ENCODE results near the gene CMSS1.

The CMSS1 gene

DNA sequence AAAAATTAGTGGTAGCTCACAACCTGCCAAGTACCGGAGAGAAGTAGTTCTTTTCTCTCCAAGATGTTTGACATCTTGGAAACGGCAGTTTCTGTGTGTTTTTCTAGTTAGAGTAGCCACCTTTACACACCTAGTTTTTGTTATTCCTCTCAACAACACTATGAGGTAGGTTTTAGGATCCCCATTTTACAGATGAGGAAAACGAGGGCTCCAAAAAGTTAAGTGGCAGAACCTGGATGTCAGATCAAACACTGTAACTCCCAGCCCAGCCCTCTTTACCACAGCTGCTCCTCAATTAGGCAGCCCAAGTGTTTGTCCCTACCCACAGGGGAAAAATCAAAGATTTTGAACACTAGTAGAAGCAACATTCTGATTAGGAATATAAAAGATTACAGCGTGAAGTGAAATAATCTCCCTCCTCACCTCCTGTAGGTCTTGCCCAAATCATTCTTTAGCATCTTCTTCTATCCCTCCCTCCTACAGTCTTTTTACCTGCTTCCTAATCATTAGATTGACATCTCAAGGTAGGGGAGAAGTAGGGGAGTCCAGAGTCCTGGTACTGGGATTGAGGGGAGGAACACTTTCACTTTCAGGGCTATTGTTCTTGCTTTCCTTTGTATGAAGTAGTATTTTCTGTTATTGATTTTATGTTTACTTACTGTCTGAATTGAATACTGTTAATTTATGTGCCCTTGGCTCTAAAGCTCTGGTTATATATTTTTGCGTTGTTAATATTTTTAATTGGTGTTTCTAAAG is 142.6 kb downstream of the CMSS1 start:
- no peak for DNase-seq (ENCODE audit: low read depth)

DNA sequence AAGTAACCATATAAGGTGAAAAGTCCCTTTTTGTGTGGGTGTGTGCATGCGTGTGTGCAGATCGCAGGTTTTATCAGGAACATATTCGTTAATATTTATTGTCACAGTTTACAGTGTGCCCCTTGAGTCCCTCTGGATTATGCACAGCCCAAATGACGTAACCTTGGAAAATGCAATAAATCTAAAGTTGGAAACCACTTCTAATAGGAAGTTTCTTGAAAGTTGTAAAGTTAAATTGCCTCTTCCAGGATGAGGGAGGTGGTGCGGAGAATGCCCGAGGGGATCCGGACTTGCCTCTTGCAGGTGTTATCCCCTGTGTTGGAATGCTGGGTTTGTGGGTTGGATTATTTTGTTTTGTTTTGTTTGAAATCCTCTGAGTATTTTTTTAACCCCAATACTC is 143.3 kb downstream of the CMSS1 start:
- DNase-seq (ENCODE audit: low read depth) = no peak

DNA sequence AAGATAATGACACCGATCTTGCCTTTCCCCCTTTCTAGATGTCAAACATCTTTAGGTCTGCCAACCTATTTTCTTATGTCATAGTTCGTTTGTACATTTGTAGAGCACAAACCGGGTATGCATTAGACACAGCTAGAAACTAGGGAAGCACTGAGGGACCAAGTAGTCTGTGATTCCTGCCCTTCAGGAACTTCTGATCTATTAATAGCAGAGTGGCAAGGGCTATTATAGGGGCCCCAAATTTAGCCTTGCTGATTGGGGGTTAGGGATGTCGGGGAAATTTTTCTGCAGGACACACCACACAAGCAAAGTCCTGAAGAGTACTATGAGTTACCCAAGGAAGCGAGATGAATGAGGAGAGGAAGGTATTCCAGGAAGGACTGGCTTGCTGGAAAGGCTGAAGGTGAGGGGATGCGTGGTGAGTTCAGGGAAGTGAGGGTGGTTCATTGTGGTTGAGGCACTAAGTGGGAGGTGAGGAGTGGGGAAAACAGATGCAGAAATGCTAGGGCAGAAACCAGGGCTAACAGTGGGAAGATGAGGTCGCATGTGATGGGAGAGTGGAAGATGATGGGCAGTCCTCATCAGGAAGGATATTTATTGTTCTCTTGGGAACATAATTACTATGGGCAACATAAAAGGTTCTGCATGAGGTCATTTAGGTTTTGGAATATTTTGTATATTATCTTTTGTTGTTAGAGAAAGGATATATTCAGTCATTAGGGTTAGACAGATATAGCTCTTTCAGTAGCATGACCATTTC is 144.3 kb downstream of the CMSS1 start:
- no peak for DNase-seq (ENCODE audit: low read depth)

DNA sequence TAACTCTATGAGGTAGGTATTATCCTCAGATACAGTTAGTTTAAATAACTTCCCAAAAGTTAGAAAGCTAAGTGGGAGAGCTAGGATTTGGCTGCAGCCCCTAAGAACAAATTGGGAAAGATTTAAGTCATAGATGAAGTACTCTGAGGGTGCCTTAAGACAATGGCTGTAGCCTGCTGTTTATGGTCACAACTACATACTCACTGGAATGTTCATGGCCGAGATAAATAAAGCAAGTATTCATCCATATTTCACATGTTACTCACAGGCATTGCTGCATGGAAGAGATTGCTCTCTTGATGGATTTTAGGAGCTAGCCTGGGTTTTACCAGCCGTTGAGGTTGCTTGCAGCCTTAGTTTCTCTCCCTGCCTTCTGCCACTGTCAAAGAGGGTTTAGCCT is 145.0 kb downstream of the CMSS1 start:
- DNase-seq (ENCODE audit: low read depth) = no peak

DNA sequence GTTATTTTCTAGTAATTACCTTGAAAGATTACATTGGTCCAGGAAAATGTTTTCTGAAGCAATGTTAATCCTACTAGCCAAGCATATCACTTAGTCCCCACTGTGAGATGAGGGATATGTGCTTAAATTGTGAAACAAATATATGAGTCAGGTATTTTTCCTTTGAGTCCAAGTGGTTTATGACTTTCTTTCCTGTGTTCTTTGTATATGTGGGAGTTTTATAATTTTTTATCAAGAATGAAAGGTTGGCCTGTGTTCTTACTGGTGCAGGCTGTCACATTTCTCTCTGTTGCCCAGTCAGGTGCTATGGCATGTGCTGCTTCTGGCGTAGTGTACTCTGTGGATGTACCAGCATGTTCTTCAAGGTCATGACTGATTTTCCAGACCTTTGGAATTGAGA is 147.4 kb downstream of the CMSS1 start:
- no peak for DNase-seq (ENCODE audit: low read depth)

DNA sequence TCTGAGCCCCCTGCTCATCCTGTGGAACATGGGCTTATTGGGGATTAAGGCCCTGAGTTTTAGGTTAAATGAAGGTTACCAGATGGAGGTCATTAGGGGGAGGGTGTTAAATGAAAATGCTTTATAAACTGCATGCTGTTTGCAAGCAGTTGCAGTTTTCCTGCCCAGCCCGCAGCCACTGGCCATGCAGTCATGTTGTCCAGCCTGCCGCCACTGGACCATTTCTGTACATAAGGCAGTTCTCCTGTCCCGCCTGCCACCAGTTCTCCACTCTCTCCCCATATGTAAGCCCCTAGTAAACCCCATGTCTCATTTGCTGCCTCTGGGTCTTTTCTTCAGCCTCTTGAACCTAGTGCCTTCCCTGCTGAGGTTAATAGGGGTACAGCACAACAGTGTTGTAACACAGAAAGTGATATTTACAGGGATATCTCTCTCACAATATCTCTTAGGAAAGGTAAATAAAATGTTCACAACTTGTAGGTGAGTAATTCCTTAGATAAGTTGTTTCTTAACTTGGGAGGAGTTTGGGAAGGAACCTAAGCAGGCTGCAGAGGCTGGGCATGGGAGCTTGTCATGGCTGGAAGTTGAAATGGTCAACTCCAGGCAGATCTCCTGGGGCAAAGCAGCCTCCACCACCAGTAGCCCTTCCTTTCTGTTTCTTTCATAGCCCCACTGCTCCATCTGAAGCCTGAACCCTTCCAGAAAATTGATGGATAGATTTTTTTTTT is 148.2 kb downstream of the CMSS1 start:
- no peak for DNase-seq (ENCODE audit: low read depth)

DNA sequence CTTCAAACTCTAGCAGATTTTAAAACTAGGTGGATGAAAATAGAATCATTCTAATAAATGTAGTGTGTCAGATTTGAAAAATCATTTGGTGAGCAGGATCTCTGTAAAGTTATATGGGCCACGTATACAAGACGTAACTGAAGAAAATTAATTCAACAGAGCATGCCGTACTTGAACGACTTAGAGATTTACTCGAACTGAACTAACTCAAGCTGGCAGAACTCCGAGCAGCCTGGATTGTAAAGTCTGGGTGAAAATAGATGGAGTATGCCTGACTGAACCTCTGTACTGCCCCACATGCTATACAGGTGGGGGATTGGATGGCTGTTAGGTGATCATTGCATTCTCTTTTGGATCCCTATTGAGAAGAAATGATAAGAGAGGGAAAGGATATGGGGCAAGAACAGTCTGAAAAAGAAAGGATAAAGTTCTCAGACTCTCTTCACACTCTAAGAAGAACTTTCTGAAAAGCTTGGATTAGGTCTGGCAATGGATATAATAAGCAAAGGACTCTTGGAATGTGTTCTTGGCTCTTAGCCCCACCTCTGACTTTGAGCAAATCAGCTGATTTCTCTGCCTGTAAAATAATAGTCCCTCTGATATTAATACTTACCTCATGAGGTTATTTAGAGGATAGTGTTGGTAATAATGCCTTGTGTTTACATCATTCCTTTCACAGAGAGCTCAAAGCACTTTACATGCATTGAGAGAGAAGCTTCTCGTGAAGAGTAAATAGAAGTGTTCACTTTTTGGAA is 149.2 kb downstream of the CMSS1 start:
- peak; percentile 75 for DNase-seq (ENCODE audit: low read depth)

DNA sequence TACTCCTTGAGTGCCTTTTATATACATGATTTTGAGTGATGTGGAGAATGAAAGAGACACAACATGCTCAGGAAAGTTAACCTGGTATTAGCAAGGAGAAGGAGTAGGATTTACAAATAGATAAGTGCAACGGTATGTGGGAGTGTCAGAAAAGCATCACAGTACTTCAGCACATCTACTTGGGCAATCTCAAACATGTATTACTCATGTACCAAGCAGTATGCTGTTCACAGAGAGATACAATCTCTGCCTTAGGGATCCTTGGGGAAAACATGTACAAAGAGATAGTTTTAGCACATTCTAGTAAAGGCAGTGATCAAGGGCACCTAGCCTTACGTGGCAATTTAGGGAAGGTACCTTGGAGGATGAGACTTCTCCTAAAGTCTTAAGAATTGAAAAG is 150.1 kb downstream of the CMSS1 start:
- DNase-seq (ENCODE audit: low read depth) = peak; percentile 51

DNA sequence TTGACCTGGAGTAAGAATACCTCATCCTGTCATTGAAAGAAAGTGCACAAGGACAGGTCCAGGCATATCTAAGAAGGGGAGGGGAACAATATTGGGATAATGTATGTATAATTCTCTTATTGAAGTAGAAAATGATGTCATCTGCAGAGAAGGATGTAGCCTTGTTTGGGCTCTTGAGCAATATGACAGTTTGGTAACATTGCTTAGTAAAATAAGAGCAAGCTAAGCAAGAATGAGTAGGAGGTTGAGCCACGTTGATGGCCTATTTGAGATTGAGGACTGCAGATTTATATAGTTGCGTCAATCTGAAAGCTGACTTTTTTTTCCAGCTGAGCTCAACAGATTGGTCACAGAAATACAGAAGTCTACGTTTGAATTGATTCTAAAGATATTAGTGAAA is 151.5 kb downstream of the CMSS1 start:
- DNase-seq (ENCODE audit: low read depth) = no peak

DNA sequence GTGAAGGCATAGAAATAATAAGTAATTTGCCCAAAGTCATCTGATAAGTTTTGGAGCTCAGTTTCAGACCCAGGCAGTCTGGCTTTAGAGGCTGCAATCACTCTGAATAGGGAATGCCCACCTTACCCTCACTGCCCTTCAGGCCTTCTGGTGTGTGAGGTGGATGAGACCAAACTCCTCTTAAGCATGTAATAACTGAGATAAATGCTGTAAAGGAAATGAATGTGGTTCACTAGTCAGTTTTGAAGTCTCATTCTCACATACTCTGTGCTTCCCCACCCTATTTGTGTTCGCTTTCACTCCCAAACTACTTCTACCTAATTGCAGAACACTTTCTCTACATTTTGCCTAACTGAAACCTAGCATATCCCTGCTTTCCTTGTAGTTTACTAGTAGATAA is 152.5 kb downstream of the CMSS1 start:
- DNase-seq (ENCODE audit: low read depth) = no peak

DNA sequence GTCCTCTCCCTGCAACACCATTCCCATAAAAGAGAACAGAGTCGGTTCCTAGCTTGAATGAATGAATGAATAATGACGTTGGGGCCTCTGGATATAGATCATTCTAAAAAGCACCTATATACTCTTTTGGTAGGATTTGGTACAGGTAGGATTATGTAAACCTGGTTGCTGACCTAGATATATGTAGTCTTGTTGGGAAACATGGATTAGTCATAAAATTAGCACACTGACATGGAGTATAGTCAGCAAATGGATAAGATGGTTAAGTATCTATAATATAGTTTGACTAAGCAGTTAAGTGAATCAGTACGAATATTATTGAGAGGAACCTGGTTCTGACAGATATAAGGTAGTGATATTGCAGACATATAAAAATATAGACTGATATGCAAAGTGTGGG is 154.1 kb downstream of the CMSS1 start:
- DNase-seq (ENCODE audit: low read depth) = no peak

DNA sequence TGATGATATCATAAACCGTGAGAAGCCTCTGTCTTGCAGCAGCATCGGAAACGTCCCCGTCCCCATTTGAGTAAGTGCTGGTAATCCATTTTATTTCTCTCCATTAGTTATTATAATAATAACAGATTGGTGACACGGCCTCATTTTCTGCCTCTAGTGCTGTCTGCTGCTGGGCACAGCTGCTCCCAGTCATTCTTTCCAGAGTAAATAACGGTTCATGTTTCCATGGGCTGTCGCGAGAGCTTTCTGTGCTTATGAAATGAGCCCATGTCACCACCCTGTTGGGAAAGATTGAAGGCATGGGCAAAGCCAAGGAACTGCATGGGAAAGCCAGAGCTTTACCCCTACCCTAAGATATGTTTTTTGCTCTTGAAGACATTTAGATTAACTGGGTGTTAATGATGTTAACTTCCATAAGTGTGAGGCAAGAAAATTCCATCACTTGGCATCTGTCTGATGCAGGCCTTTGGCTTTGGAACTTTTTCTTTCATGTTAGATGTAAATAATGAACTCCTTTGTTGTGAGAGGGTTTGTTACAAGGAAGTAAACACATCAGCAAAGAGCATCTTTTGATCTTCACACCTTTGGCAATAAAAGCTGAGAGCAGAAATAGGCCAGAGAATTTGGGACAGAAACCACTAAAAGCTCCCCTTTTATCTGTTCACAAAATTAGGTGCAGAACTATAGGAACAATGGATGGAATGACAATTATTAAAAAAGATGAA is 154.9 kb downstream of the CMSS1 start:
- DNase-seq (ENCODE audit: low read depth) = no peak

DNA sequence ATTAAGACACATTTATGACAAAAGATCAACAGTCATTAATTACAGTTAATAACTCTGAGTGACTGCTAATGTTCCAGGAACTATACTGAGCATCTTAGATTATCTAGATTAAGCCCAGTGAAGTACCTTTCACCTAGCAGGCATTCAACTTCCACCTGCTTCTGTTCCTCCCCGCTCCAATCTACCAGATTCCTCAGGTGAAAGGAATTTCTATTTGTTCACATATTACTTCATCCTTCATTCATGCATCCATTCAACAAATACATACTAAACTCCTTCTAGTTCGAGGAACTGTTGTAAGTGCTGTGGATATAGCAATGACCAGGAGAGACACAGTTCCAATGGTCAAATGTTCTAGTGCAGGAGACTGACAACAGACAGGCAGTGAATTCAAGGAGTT is 157.3 kb downstream of the CMSS1 start:
- no peak for DNase-seq (ENCODE audit: low read depth)

DNA sequence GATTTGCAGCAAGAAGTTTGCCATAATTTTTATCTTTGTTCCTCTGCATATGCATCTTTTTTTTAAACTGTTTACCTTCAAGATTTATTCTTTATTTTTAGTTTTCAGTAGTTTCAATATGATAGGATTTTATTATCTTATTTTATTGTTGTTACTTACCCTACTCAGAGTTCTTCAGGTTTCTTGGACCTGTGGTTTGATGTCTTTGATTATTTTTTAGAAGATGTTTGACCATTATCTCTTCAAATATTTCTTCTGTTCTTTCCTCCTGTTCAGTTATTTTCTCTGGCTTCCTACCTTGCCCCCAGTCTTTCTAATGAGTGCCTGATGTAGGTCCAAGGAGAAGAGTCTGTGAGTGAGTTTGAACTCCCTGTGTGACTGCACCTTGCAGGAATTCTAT is 158.9 kb downstream of the CMSS1 start:
- DNase-seq (ENCODE audit: low read depth) = no peak

DNA sequence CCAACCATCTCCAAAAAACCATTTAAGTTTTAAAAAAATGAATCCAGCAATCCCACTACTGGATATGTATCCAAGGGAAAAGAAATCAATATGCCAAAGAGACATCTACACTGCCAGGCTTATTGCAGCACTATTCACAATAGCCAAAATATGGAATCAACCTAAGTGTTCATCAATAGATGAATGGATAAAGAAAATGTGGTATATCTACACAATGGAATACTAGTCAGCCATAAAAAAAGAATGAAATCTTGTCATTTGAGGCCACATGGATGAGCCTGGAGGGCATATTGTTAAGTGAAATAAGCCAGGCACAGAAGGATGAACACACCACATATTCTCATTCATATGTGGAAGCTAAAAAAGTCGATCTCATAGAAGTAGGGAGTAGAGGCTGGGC is 160.6 kb downstream of the CMSS1 start:
- DNase-seq (ENCODE audit: low read depth) = no peak

DNA sequence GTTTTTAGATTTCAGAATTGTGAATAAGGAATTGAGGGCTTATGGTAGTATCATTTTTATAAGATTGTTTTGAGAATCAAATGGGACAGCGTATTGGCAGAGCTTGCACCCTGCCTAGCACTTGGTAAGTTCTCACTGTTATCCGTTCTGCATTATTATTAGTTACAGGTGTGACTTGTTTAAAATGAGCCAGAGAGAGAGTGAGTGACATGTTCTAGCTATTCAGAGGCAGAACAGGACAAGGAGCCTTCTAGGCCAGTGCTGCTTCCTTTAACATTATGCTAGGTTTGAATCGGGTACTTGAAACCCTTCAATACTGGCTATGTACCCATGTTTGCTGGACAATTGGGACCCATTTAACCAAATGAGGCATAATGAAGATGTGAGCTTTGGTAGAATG is 162.9 kb downstream of the CMSS1 start:
- no peak for DNase-seq (ENCODE audit: low read depth)

DNA sequence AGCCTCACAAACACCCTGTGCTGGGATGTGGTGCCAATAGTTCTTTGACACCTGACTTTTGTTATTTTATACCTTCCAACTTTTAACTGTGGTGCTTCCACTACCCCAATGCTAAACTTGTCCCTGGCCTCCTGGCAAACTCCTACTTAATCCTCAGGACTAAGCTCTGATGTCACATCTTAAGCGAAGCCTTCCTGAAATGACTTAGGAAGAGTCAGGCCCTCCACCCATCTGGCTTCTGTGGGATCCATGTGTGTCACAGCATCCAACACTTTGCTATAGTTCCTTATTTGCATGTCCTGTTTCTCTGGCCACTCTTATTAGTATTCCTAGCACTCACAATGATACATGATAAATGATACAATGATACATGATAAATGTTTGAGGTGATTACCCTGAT is 163.5 kb downstream of the CMSS1 start:
- no peak for DNase-seq (ENCODE audit: low read depth)

DNA sequence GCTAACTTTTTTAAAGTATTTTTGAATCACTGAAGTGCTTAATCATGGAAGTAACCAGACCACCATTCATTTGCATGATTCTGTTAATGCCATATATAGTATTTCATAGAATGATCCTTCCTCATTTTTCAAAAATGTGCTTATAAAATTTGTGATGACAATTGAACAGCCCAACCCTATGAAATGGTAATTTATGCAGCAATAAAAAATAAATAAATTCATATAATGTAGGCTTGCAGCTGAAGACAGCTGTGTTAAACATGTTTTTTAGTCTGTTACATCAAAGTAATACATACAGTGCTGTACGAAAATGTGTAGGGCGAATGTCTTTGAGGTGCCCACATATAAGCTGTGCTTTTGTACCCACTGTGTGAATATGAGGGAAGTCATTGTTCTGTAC is 165.0 kb downstream of the CMSS1 start:
- DNase-seq (ENCODE audit: low read depth) = no peak

DNA sequence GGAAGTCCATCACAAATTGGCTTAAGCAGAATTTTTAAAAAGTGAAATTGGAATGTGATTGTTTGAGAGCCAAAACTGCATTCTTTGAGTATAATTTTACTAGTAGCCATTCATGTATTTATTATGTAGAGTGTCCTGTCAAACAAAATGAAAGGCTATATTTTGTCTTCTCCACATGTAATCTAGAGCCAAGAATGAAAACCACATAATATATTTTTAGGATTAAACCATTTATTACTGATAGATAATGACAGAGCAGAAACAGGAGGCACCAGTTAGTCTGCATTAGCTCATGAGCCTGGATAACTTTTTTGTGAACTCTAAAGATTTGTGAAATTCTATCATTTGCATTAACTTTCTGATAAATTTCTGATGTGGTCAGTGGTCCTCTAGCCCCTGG is 166.5 kb downstream of the CMSS1 start:
- no peak for DNase-seq (ENCODE audit: low read depth)

DNA sequence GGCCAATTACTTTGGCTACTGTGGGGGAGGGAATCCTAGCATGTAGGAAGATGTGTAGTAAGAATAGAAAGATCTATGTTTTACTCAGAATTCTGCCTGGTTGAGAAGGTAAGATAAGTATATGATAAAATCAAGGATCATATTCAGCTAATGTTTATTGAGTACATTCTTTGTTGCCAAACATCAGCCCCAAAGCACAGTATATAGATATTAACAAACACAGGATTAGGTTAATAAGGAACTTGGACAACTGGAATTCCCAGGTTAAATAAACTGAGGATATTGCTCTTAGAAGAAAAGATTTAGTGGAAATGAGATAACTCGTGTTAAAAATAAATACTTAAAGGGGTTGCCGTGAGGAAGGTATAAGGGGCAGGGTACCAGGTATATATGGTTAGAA is 167.0 kb downstream of the CMSS1 start:
- no peak for DNase-seq (ENCODE audit: low read depth)

DNA sequence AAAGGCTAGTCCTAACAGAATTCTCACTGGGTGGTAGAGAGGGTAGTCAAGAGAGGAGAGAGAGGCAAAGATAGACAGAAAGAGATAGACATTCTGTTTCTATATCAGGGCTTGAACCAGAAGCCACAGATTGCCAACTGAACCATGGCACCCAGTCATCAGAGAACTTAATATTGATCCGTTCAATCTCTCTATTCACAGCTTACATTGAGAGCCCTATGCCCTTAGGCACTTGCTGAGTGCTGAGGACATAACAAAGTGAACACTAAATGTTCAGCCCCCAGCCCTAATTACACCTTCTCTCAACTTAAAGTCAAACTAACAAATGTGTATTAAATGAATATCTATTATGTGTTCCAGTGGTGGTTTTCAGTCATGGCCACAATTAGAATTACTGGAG is 172.5 kb downstream of the CMSS1 start:
- no peak for DNase-seq (ENCODE audit: low read depth)

DNA sequence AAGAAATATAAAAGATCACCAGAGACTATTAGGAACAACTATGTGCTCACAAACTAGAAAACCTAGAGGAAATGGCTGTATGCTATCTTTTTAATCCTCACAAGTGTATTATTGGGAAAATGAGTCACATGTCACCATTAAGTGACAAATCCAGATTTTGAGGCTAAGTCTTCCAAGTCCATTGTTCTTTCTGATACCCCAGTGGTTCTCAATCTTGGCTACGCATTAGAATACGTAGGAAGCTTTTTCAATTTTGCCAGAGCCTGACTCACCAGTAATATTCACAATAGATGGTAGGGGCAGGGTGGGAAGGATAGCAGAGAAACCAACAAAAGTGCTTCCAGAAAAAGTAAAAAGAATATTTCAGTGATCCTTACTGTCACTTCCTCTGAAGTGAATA is 179.6 kb downstream of the CMSS1 start:
- no peak for DNase-seq (ENCODE audit: low read depth)

Data from fibroblast of the conjunctiva (primary cell).